Progenitor cell of endocrine pancreas (in vitro differentiated cells): ENCODE results near the gene WASF1. TPM values are rescaled to one million over a fixed set of nuclear protein-coding genes. Genes with fewer than 3 reads are reported as not detected.
"Not testable (repeated sequence)": the region's sequence is repeated elsewhere in the genome, so short reads cannot be mapped to it uniquely, and the experiment has no call there.

ENCODE experiments used
- DNase-seq: peaks from one replicate; pipeline ENCODE4 v3.0.0; 2021; ENCODE audit warnings: low spot score; ENCODE audit not compliant: unreplicated experiment
- H3K27ac Mint-ChIP-seq: 2 replicates; pipeline ENCODE4 v1.8.0; 2021; ENCODE audit warnings: mild to moderate bottlenecking, moderate library complexity, mixed read lengths
- H3K27me3 Mint-ChIP-seq: 2 replicates; pipeline ENCODE4 v1.8.0; 2021; ENCODE audit warnings: mixed read lengths
- H3K36me3 Mint-ChIP-seq: 2 replicates; pipeline ENCODE4 v1.8.0; 2022; ENCODE audit warnings: mixed read lengths; ENCODE audit not compliant: insufficient read depth
- H3K4me1 Mint-ChIP-seq: 2 replicates; pipeline ENCODE4 v1.8.0; 2021; ENCODE audit warnings: low read depth, mixed read lengths
- H3K4me3 Mint-ChIP-seq: 2 replicates; pipeline ENCODE4 v1.8.0; 2021; ENCODE audit warnings: low read depth, mild to moderate bottlenecking, moderate library complexity, mixed read lengths
- H3K9me3 Mint-ChIP-seq: 2 replicates; pipeline ENCODE4 v1.8.0; 2021; ENCODE audit warnings: low read depth, mixed read lengths
- CTCF ChIP-seq: fragments of 200-600 bp; sonication (generic); IDR thresholded peaks from one replicate; pipeline ENCODE4 v1.5.0; 2021; ENCODE audit warnings: antibody characterized with exemption, mild to moderate bottlenecking; ENCODE audit not compliant: unreplicated experiment
- total RNA-seq: library from RNA; stranded (reverse); gene quantifications from 2 replicates; pipeline ENCODE4 v1.2.1, GENCODE V29; 2021

WASF1 gene
- total RNA-seq, 1 donor from 2014 or later: 46.4 TPM

GRCh38 chr6:110125361-110125760 is 54.1 kb downstream of the WASF1 start:
- DNase-seq: no peak
- Mint-ChIP-seq H3K27me3 (no peaks in the 10 kb centered on the region), H3K4me3 (no peak overlapping the region), H3K36me3 (peaks cover 34% of the 10 kb centered on the region), H3K27ac (no peak overlapping the region), H3K9me3 (peaks cover 14% of the 10 kb centered on the region), H3K4me1 (peaks cover 7% of the 10 kb centered on the region)
- TF ChIP-seq CTCF: no peak

DNA sequence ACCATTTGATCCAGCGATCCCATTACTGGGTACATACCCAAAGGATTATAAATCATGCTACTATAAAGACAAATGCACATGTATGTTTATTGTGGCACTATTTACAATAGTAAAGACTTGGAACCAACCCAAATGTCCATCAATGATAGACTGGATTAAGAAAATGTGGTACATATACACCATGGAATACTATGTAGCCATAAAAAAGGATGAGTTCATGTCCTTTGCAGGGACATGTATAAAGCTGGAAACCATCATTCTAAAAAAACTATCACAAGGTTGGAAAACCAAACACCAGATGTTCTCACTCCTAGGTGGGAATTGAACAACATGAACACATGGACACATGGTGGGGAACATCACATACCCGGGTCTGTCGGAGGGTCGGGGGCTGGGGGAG is 57.8 kb downstream of the WASF1 start:
- Mint-ChIP-seq H3K9me3 (peaks cover 27% of the 10 kb centered on the region), H3K36me3 (peaks cover 57% of the 10 kb centered on the region)
- H3K27ac Mint-ChIP-seq, H3K27me3 Mint-ChIP-seq, H3K4me3 Mint-ChIP-seq, H3K4me1 Mint-ChIP-seq, DNase-seq: not testable (repeated sequence)

DNA sequence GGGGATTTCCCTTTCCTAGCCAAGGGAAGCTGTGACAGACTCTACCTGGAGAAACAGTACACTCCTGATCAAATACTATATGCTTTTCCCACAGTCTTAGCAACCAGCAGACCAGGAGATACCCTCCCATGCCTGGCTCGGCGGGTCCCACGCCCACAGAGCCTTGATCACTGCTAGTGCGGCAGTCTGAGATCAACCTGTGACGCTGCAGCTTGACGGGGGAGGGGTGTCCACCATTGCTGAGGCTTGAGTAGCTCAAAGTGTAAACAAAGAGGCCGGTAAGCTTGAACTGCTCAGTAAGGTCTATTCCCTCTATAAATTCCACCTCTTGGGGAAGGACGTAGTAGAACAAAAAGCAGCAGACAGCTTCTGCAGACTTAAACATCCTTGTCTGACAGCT is 63.2 kb downstream of the WASF1 start:
- Mint-ChIP-seq H3K4me3 (no peak overlapping the region), H3K9me3 (peaks cover 16% of the 10 kb centered on the region), H3K4me1 (peaks cover 16% of the 10 kb centered on the region), H3K27ac (peak overlapping the region; percentile 31), H3K36me3 (peaks cover 36% of the 10 kb centered on the region), H3K27me3 (no peaks in the 10 kb centered on the region)
- TF ChIP-seq CTCF: no peak
- no peak for DNase-seq

DNA sequence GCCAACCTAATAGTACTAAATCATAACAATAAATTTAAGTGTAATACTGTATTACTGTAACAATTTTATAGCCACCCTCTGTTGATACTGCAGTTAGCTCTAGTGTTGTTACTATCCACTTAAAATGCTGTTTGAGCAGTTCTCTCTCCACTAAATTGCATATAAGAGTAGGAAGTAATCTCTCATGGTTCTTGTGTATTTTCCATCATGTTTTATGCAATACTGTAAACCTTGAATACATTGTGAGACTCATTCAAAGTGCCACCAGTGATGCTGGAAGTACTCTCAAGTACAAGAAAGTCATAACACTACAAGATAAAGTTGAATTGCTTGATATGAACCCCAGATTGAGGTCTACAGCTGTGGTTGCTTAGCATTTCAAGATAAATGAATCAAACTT is 65.5 kb downstream of the WASF1 start:
- peaks cover 18% of the 10 kb centered on the region for H3K4me1 Mint-ChIP-seq
- H3K9me3 Mint-ChIP-seq: peaks cover 6% of the 10 kb centered on the region
- no peak for TF ChIP-seq CTCF
- H3K27me3 Mint-ChIP-seq: no peaks in the 10 kb centered on the region
- H3K27ac Mint-ChIP-seq: no peak overlapping the region
- no peak for DNase-seq
- peaks cover 19% of the 10 kb centered on the region for H3K36me3 Mint-ChIP-seq
- H3K4me3 Mint-ChIP-seq: no peak overlapping the region

GRCh38 chr6:110105296-110105695 is 74.2 kb downstream of the WASF1 start:
- Mint-ChIP-seq H3K27ac (no peak overlapping the region), H3K9me3 (no peaks in the 10 kb centered on the region), H3K4me3 (no peak overlapping the region), H3K36me3 (peaks cover 21% of the 10 kb centered on the region), H3K27me3 (no peaks in the 10 kb centered on the region), H3K4me1 (peaks cover 14% of the 10 kb centered on the region)
- no peak for TF ChIP-seq CTCF
- no peak for DNase-seq

- H3K27ac Mint-ChIP-seq: no peak overlapping the region
- H3K27me3 Mint-ChIP-seq: no peaks in the 10 kb centered on the region
- H3K4me1 Mint-ChIP-seq: peaks cover 13% of the 10 kb centered on the region
- no peak overlapping the region for H3K4me3 Mint-ChIP-seq
- H3K36me3 Mint-ChIP-seq: peaks cover 23% of the 10 kb centered on the region
- H3K9me3 Mint-ChIP-seq: no peaks in the 10 kb centered on the region
- DNase-seq: no peak
- no peak for TF ChIP-seq CTCF
Measured at GRCh38 chr6:110103260-110103659, 76.2 kb downstream of the WASF1 start.
